KMS-11 (cell line): ENCODE results near the gene CEMIP.

Experiments
- H2AFZ ChIP-seq: fragments of 200-600 bp; sonication (generic); 2 replicates; pipeline ENCODE4 v1.6.1; 2016; ENCODE audit warnings: antibody characterized with exemption, mixed run types, low read depth
- H3K27ac ChIP-seq: fragments of 200-600 bp; sonication (generic); 2 replicates; pipeline ENCODE4 v1.6.1; 2016; ENCODE audit warnings: mild to moderate bottlenecking, mixed run types
- H3K27me3 ChIP-seq: fragments of 200-600 bp; sonication (generic); 2 replicates; pipeline ENCODE4 v1.6.1; 2017; ENCODE audit warnings: mild to moderate bottlenecking, low read depth, mixed run types, moderate library complexity; ENCODE audit not compliant: insufficient read depth
- H3K36me3 ChIP-seq: fragments of 200-600 bp; sonication (generic); 2 replicates; pipeline ENCODE4 v1.6.1; 2017; ENCODE audit warnings: mild to moderate bottlenecking, mixed run types; ENCODE audit not compliant: insufficient read depth
- H3K4me1 ChIP-seq: fragments of 200-600 bp; sonication (generic); 2 replicates; pipeline ENCODE4 v1.6.1; 2016; ENCODE audit warnings: mild to moderate bottlenecking, low read depth, mixed run types; ENCODE audit not compliant: poor library complexity, severe bottlenecking
- H3K4me2 ChIP-seq: fragments of 200-600 bp; sonication (generic); 2 replicates; pipeline ENCODE4 v1.7.0; 2016; ENCODE audit warnings: mild to moderate bottlenecking, mixed run types
- H3K4me3 ChIP-seq: fragments of 200-600 bp; sonication (generic); IDR thresholded peaks from 2 replicates; pipeline ENCODE4 v1.6.1; 2017; ENCODE audit warnings: low read depth, low read length, mixed read lengths; ENCODE audit not compliant: insufficient read depth
- H3K79me2 ChIP-seq: fragments of 200-600 bp; sonication (generic); 2 replicates; pipeline ENCODE4 v1.6.1; 2016; ENCODE audit warnings: low read depth, mixed run types; ENCODE audit not compliant: insufficient read depth
- H3K9ac ChIP-seq: fragments of 200-600 bp; sonication (generic); 2 replicates; pipeline ENCODE4 v1.6.1; 2016; ENCODE audit warnings: mild to moderate bottlenecking, mixed run types
- H4K20me1 ChIP-seq: fragments of 200-600 bp; sonication (generic); 2 replicates; pipeline ENCODE4 v1.6.1; 2016; ENCODE audit warnings: mild to moderate bottlenecking, mixed run types; ENCODE audit not compliant: insufficient read depth
- TF ChIP-seq, protein P1 (sequence below): fragments of 200-600 bp; sonication (generic); conservative IDR thresholded peaks from 2 replicates; pipeline ENCODE4 v1.6.1; 2017; ENCODE audit warnings: low read depth, mild to moderate bottlenecking, antibody characterized with exemption, low read length, moderate library complexity, mixed read lengths

CEMIP gene

GRCh38 chr15:80932513-80932815 is 153.3 kb downstream of the CEMIP start:
- H3K4me2 ChIP-seq, result no peak overlapping the region
- H3K9ac ChIP-seq, result no peak overlapping the region
- no peak overlapping the region for H2AFZ ChIP-seq
- H3K36me3 ChIP-seq, result no peaks in the 10 kb centered on the region
- no peak overlapping the region for H3K4me3 ChIP-seq
- H3K27me3 ChIP-seq, result no peaks in the 10 kb centered on the region
- H3K79me2 ChIP-seq, result no peaks in the 10 kb centered on the region
- H3K4me1 ChIP-seq, result no peaks in the 10 kb centered on the region
- TF ChIP-seq, protein P1, sequence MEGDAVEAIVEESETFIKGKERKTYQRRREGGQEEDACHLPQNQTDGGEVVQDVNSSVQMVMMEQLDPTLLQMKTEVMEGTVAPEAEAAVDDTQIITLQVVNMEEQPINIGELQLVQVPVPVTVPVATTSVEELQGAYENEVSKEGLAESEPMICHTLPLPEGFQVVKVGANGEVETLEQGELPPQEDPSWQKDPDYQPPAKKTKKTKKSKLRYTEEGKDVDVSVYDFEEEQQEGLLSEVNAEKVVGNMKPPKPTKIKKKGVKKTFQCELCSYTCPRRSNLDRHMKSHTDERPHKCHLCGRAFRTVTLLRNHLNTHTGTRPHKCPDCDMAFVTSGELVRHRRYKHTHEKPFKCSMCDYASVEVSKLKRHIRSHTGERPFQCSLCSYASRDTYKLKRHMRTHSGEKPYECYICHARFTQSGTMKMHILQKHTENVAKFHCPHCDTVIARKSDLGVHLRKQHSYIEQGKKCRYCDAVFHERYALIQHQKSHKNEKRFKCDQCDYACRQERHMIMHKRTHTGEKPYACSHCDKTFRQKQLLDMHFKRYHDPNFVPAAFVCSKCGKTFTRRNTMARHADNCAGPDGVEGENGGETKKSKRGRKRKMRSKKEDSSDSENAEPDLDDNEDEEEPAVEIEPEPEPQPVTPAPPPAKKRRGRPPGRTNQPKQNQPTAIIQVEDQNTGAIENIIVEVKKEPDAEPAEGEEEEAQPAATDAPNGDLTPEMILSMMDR, result no peak
- H3K27ac ChIP-seq, result no peak overlapping the region
- no peaks in the 10 kb centered on the region for H4K20me1 ChIP-seq

GRCh38 chr15:80932989-80933388 is 153.8 kb downstream of the CEMIP start:
- H3K4me3 ChIP-seq, result no peak overlapping the region
- no peak overlapping the region for H3K4me2 ChIP-seq
- H4K20me1 ChIP-seq, result no peaks in the 10 kb centered on the region
- H3K36me3 ChIP-seq, result no peaks in the 10 kb centered on the region
- H3K4me1 ChIP-seq, result no peaks in the 10 kb centered on the region
- H3K79me2 ChIP-seq, result no peaks in the 10 kb centered on the region
- no peak overlapping the region for H3K27ac ChIP-seq
- no peak overlapping the region for H3K9ac ChIP-seq
- TF ChIP-seq, protein P1, result no peak
- H2AFZ ChIP-seq, result no peak overlapping the region
- H3K27me3 ChIP-seq, result no peaks in the 10 kb centered on the region

DNA sequence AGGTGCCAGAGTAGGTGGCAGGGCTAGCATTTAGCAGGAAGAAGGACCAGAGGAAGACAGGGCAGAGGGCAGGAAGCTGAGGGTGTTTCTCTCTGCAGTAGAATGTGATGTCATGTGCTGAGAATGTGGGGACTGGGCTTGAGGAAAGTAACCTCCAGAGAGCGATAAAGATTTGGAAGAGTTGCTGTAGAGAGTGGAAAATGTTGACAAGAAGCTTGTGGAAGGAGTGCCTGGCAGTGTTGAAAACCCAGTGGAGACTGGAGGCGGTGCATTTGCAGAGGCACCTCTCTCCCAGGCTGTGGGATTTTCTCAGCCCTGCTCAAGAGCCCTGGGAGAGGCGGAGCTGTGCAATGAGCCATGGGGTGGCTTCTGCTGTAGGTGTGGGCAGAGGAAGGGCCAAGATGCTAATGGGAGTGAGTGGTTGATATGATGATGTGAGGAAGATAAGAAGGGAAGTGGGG is 155.6 kb downstream of the CEMIP start:
- Histone ChIP-seq H3K79me2 (no peaks in the 10 kb centered on the region), H3K9ac (no peak overlapping the region), H3K27me3 (no peaks in the 10 kb centered on the region), H3K4me3 (no peak overlapping the region), H3K36me3 (no peaks in the 10 kb centered on the region), H3K4me2 (no peak overlapping the region), H3K27ac (no peak overlapping the region), H2AFZ (no peak overlapping the region), H4K20me1 (no peaks in the 10 kb centered on the region), H3K4me1 (no peaks in the 10 kb centered on the region)
- TF ChIP-seq, protein P1, result no peak

- Histone ChIP-seq H3K4me1 (no peaks in the 10 kb centered on the region), H2AFZ (no peak overlapping the region), H3K4me2 (no peak overlapping the region), H3K36me3 (no peaks in the 10 kb centered on the region), H3K79me2 (no peaks in the 10 kb centered on the region), H3K27ac (no peak overlapping the region), H3K4me3 (no peak overlapping the region), H4K20me1 (no peaks in the 10 kb centered on the region), H3K9ac (no peak overlapping the region), H3K27me3 (no peaks in the 10 kb centered on the region)
- TF ChIP-seq, protein P1, result no peak
These were observed 157.3 kb downstream of the CEMIP start for GRCh38 chr15:80936288-80937078.
